ENCODE data around the gene PSKH1. TPM values are rescaled to one million over a fixed set of nuclear protein-coding genes. Genes with fewer than 3 reads are reported as not detected.

The PSKH1 gene
- polyA plus RNA-seq, 2 of the 4 experiments (the other 2 are of a cell fraction) = 15.1 to 15.8 TPM

DNA sequence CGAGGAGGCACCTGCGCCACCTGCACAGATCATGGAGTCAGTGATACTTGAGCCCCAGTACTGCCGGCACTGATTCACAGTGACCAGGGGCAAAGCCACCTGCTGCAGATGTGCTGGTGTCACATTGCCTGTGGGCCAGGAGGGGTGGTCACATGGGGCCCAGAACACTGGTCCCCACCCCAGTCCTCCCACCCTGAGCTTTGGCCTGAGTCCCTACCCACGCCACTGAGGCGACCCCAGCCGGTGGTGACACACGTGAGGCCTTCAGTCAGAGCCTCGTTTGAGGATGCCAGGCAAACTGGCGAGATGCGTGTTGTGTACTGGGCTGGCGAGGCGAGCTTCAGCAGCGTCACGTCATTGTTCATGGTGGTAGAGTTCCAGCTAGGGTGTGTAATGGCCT, 37.1 kb downstream of the PSKH1 start:
- FAIRE-seq = no peak
- CTCF ChIA-PET = interaction anchor here (1.0 to 22.2 kb wide), 6 partner anchors 11 to 258 kb away, joined by 3 to 370 read pairs (median 8); partner anchors contain the start of genes EDC4 and NRN1L

DNA sequence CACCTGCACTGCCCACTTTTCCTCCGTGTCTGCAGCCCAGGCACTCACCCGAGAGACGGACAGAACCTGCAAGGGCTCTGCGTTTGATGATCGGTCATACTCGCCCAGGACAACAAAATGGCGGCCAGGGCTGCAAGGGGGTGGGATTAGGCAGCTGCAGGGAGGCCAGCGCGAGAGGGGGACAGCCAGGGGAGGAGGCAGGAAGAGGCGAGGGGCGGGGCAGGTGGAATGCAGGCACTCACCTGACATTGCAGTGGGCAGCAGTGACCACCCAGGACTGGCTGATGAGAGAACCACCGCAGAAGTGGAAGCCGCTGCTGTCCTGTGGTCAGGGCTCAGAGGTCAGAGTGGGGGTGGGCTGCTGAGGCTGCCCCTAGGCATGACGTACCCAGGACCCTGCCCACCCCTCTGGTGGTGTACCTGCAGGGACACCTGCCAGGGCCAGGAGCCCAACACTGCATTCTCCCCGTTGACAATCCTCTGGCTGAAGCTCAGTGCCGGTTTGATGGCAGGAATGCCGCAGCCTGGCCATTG, 37.7 kb downstream of the PSKH1 start:
- ChIA-PET CTCF (interaction anchor here (0.9 to 22.2 kb wide), 9 partner anchors 11 to 449 kb away, joined by 3 to 370 read pairs (median 4); partner anchors contain the start of genes EDC4 and NRN1L), POLR2A (no interaction called here)
- no peak for FAIRE-seq
- TF ChIP-seq RAD21 (conservative IDR thresholded peaks at IDR 0.05 in 1 of 2, IDR thresholded peaks at IDR 0.05 in 1 of 2) (no peak), NFE2L2 (conservative IDR thresholded peaks at IDR 0.05; ENCODE audit: low read length) (no peak), TFCP2L1 (CRISPR knock-in tag; IDR thresholded peaks at IDR 0.05) (no peak)
- H3K4me1 ChIP-seq = peaks cover 9% of the 10 kb centered on the region; the same call in 1 of the 3 replicates
- H3K27ac ChIP-seq = no peak overlapping the region
- H3K4me3 ChIP-seq = no peak overlapping the region
- H3K9me3 ChIP-seq = no peaks in the 10 kb centered on the region
- no peak for ATAC-seq
- H3K4me2 ChIP-seq = no peak overlapping the region
- no peak for DNase-seq (ENCODE audit: low read depth in 1 of 2, low spot score in 1 of 2)
- WGBS (ENCODE audit: missing lambda C conversion rate) = 84% methylated on average over 8 of the region's 17 CpGs

More for the DNA sequence above, 37.1 kb downstream of the PSKH1 start:
- ATAC-seq (no peak), DNase-seq (ENCODE audit: low read depth in 1 of 2, low spot score in 1 of 2) (no peak)
- no peak for TF ChIP-seq NPAS2 (CRISPR knock-in tag; IDR thresholded peaks at IDR 0.05; ENCODE audit: borderline replicate concordance)
- TF ChIP-seq CEBPB (IDR thresholded peaks at IDR 0.05) = no peak
- POLR2A ChIA-PET = no interaction called here
- peaks cover 9% of the 10 kb centered on the region; the same call in 1 of the 3 replicates for H3K4me1 ChIP-seq
- 91% methylated on average over 13 of the region's 14 CpGs for WGBS (ENCODE audit: missing lambda C conversion rate)
- H3K4me3 ChIP-seq = no peak overlapping the region
- H3K9me3 ChIP-seq = no peaks in the 10 kb centered on the region
- no peak overlapping the region for H3K4me2 ChIP-seq
- H3K27ac ChIP-seq = no peak overlapping the region

DNA sequence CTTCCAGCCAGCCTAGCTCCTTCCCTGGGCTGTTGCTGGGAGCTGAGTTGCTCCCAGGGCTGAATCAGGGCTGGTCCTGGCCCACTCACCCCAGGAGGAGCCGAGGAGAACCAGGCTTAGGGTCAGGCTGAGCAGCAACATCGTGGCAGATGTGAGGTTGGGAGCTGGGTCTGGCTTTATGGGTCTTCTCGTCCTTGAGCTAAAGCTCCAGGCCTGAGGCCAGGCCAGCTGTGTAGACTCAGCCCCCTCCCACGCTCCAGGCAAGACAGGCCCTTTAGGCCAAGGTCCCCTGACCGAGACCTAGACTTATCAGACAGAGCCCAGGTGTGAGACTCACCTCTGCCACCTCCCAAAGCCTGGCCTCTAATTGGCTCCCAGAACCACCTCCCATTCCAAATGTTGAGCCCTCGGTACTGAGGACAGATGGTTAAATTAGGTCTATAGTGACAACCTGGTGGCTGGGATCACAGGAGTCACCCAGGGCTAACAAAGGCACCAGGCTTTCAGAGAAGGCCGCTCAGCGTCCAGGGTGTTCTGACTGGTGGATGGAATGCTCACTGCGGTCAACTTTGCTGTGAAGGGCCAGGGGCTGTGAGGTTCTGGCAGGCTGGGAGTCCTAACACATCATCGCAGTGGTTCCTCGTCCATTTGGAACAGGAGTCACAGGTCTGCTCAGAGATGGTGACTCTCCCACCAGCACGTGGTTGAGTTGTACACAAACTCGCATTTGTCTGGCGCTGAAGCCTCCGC, 38.8 kb downstream of the PSKH1 start, which contains the start of gene CTRL:
Gene CTRL, minus strand, starts transcription at position 151 of the 750 bp plus-strand sequence. Its CDS starts 10 bp downstream, at position 141.
- FAIRE-seq = no peak

More for the DNA sequence above, 38.8 kb downstream of the PSKH1 start, which contains the start of gene CTRL:
- Histone ChIP-seq H3K4me3 (no peak within 1 kb of the TSS), H3K4me1 (peaks cover 10% of the 10 kb centered on the region; the same call in 2 of the 3 replicates), H3K27ac (no peak within 1 kb of the TSS), H3K9me3 (no peaks in the 10 kb centered on the region), H3K4me2 (no peak within 1 kb of the TSS)
- ATAC-seq (no peak), DNase-seq (ENCODE audit: low read depth in 1 of 2, low spot score in 1 of 2) (no peak)
- TF ChIP-seq RARB (CRISPR knock-in tag; IDR thresholded peaks at IDR 0.05) (no peak), CBX8 (IDR thresholded peaks at IDR 0.05) (no peak), CHD4 (IDR thresholded peaks at IDR 0.05; ENCODE audit: borderline replicate concordance) (no peak), CBX2 (IDR thresholded peaks at IDR 0.05; ENCODE audit: borderline replicate concordance, low read depth) (no peak), NFE2L2 (conservative IDR thresholded peaks at IDR 0.05; ENCODE audit: low read length) (no peak), FOSB (CRISPR knock-in tag; IDR thresholded peaks at IDR 0.05) (no peak), FOSL2 (IDR thresholded peaks at IDR 0.05) (no peak), FOSL2 (CRISPR knock-in tag; IDR thresholded peaks at IDR 0.05) (no peak), KDM1A (IDR thresholded peaks at IDR 0.05; ENCODE audit: low read depth) (no peak), GATA3 (IDR thresholded peaks at IDR 0.05; ENCODE audit: borderline replicate concordance) (no peak), EHMT2 (IDR thresholded peaks at IDR 0.05; ENCODE audit: low read depth) (no peak), ZFP36 (IDR thresholded peaks at IDR 0.05; ENCODE audit: borderline replicate concordance, partially characterized antibody) (no peak), HDAC2 (IDR thresholded peaks at IDR 0.05) (no peak), ZSCAN20 (CRISPR knock-in tag; IDR thresholded peaks at IDR 0.05) (no peak), MYC (IDR thresholded peaks at IDR 0.05; ENCODE audit: borderline replicate concordance, low read length) (no peak)
- TF ChIP-seq, protein P1, sequence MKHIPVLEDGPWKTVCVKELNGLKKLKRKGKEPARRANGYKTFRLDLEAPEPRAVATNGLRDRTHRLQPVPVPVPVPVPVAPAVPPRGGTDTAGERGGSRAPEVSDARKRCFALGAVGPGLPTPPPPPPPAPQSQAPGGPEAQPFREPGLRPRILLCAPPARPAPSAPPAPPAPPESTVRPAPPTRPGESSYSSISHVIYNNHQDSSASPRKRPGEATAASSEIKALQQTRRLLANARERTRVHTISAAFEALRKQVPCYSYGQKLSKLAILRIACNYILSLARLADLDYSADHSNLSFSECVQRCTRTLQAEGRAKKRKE (CRISPR knock-in tag; IDR thresholded peaks at IDR 0.05; ENCODE audit: low read depth) = no peak
- TF ChIP-seq, protein P2, sequence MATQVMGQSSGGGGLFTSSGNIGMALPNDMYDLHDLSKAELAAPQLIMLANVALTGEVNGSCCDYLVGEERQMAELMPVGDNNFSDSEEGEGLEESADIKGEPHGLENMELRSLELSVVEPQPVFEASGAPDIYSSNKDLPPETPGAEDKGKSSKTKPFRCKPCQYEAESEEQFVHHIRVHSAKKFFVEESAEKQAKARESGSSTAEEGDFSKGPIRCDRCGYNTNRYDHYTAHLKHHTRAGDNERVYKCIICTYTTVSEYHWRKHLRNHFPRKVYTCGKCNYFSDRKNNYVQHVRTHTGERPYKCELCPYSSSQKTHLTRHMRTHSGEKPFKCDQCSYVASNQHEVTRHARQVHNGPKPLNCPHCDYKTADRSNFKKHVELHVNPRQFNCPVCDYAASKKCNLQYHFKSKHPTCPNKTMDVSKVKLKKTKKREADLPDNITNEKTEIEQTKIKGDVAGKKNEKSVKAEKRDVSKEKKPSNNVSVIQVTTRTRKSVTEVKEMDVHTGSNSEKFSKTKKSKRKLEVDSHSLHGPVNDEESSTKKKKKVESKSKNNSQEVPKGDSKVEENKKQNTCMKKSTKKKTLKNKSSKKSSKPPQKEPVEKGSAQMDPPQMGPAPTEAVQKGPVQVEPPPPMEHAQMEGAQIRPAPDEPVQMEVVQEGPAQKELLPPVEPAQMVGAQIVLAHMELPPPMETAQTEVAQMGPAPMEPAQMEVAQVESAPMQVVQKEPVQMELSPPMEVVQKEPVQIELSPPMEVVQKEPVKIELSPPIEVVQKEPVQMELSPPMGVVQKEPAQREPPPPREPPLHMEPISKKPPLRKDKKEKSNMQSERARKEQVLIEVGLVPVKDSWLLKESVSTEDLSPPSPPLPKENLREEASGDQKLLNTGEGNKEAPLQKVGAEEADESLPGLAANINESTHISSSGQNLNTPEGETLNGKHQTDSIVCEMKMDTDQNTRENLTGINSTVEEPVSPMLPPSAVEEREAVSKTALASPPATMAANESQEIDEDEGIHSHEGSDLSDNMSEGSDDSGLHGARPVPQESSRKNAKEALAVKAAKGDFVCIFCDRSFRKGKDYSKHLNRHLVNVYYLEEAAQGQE (IDR thresholded peaks at IDR 0.05) = no peak
- TF ChIP-seq, protein P3, sequence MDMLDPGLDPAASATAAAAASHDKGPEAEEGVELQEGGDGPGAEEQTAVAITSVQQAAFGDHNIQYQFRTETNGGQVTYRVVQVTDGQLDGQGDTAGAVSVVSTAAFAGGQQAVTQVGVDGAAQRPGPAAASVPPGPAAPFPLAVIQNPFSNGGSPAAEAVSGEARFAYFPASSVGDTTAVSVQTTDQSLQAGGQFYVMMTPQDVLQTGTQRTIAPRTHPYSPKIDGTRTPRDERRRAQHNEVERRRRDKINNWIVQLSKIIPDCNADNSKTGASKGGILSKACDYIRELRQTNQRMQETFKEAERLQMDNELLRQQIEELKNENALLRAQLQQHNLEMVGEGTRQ (IDR thresholded peaks at IDR 0.05) = no peak
- POLR2A ChIA-PET = no interaction called here
- CTCF ChIA-PET = interaction anchor here (0.5 to 22.2 kb wide), 13 partner anchors 10 to 450 kb away, joined by 3 to 370 read pairs (median 5); partner anchors contain the start of genes EDC4 and NRN1L
- WGBS (ENCODE audit: missing lambda C conversion rate) = 91% methylated on average over 14 of the region's 15 CpGs
